ENCODE results near the gene LRRTM4. TPM values are rescaled to one million over a fixed set of nuclear protein-coding genes. Genes with fewer than 3 reads are reported as not detected.
"Not testable (repeated sequence)": the region's sequence is repeated elsewhere in the genome, so short reads cannot be mapped to it uniquely, and the experiment has no call there.

The LRRTM4 gene
- polyA plus RNA-seq, 1 donor: 0.58 TPM

GRCh38 chr2:76862901-76863300, 659.3 kb downstream of the LRRTM4 start:
- DNase-seq (ENCODE audit: low read depth): no peak

GRCh38 chr2:76861708-76862107, 660.5 kb downstream of the LRRTM4 start:
- DNase-seq (ENCODE audit: low read depth): no peak

DNA sequence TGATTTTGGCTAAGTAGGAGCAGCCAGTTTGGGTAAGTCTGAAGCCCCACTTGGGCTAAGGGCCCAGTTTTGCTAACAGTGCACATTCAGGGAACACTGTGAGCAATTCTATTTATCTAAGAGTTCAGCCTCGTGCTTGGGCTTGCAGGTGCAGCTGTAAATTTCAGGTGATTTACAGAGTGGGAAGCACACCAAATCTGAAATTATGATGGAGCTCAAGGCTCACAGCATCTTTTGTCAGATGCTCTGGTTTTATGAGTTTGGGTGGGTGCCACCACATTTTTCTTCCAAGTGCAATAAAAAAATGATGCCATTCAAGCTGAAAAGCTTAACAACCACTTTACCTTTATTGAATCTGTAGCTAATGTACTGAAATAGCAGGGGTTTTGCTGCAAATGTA, 671.2 kb downstream of the LRRTM4 start:
- DNase-seq (ENCODE audit: low read depth): no peak

DNA sequence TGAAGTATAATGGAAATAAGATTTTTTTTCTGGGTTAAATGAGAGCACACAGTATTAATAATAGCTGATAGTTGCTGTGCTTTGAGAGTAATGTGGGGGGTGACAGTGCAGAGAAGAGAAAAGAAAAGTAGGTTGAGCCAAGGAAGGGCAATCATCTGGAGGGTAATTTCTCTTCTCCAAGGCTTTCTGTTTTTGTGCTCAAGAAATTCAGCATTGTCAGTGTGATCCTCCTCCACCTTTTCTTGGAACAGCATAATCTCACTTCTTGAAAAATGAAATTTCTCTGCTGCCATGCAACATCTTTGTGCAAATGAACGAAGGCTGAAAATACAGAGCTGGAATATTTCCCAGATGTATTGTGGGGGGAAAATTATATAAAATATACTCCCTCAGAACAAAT, 673.1 kb downstream of the LRRTM4 start:
- DNase-seq (ENCODE audit: low read depth): no peak

GRCh38 chr2:76839826-76840225, 682.4 kb downstream of the LRRTM4 start:
- no peak for DNase-seq (ENCODE audit: low read depth)

GRCh38 chr2:76829374-76830234, 692.6 kb downstream of the LRRTM4 start:
- no peak for DNase-seq (ENCODE audit: low read depth)

- no peak for DNase-seq (ENCODE audit: low read depth)
These were observed 695.5 kb downstream of the LRRTM4 start for GRCh38 chr2:76826691-76827090.

GRCh38 chr2:76825140-76825970, 696.8 kb downstream of the LRRTM4 start:
- no peak for DNase-seq (ENCODE audit: low read depth)

- no peak for DNase-seq (ENCODE audit: low read depth)
These were observed 700.4 kb downstream of the LRRTM4 start for GRCh38 chr2:76821731-76822130.

GRCh38 chr2:76813084-76813483, 709.1 kb downstream of the LRRTM4 start:
- no peak for DNase-seq (ENCODE audit: low read depth)

GRCh38 chr2:76812156-76812555, 710.0 kb downstream of the LRRTM4 start:
- no peak for DNase-seq (ENCODE audit: low read depth)

GRCh38 chr2:76809136-76809535, 713.0 kb downstream of the LRRTM4 start:
- DNase-seq (ENCODE audit: low read depth): no peak

DNA sequence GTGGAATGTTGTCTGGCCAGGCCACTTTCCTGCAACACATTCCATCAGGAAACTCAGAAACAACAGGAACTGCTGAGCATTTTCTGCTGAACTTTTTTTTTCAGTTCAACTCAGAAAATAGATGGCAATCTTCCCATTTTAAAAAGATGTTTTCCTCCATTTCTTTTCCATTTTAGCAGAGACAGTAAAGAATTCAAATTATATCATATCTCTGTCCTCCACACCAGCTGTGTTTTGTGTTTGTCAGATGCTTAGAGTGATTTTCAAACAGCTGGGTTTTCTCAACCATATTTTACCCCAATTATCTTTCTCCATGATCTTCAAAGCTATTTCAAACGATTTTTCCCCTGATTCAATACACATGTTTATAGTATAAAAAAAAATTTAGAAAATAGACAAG, 713.4 kb downstream of the LRRTM4 start:
- DNase-seq (ENCODE audit: low read depth): no peak

GRCh38 chr2:76793647-76794334, 728.4 kb downstream of the LRRTM4 start:
- DNase-seq (ENCODE audit: low read depth): no peak

DNA sequence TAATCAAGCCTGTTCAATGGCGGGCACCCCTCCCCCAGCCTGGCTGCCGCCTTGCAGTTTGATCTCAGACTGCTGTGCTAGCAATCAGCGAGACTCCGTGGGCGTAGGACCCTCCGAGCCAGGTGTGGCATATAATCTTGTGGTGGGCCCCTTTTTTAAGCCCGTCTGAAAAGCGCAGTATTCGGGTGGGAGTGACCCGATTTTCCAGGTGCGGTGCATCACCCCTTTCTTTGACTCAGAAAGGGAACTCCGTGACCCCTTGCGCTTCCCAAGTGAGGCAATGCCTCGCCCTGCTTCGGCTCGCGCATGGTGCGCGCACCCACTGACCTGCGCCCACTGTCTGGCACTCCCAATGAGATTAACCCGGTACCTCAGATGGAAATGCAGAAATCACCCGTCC, 740.9 kb downstream of the LRRTM4 start:
- not testable (repeated sequence) for DNase-seq (ENCODE audit: low read depth)

GRCh38 chr2:76763276-76763675, 758.9 kb downstream of the LRRTM4 start:
- DNase-seq (ENCODE audit: low read depth): no peak

GRCh38 chr2:76760367-76760704, 761.8 kb downstream of the LRRTM4 start:
- DNase-seq (ENCODE audit: low read depth): no peak

DNA sequence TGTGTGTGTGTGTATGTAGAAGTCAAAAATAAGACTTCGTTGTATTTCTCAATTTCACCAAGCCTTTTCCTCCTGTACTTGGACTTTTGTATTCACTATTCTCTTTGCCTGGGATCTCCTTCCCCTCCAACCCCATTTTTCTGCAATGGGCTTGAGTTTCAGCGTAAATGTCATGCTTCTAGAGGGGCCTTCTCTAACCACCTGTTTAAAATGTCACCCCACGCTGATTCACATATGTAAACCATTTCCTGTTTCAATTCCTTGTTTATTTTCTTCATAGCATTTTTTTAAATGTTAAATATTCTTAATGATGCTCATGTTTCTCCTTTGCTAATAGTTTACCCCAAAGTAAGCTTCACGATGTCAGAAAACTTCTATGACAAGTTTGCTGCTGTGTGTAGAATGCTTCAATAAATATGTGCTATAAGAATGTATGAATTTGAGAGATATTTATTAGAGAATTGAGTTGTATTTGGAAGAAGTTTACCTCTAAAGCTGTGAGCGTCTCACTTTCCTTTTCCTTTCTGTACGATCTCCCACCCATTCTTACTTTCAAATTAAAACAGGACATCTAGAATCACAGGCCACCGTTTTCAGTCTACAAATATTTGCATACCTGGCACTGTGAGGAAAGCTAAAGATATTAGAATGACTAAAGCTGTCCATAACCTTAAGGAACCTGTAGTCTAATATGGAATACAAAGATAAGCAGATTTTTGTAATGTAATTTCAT, 762.4 kb downstream of the LRRTM4 start:
- no peak for DNase-seq (ENCODE audit: low read depth)

- DNase-seq (ENCODE audit: low read depth): no peak
These were observed 769.7 kb downstream of the LRRTM4 start for GRCh38 chr2:76752506-76752905.

- no peak for DNase-seq (ENCODE audit: low read depth)
These were observed 772.3 kb downstream of the LRRTM4 start for GRCh38 chr2:76749858-76750257.

DNA sequence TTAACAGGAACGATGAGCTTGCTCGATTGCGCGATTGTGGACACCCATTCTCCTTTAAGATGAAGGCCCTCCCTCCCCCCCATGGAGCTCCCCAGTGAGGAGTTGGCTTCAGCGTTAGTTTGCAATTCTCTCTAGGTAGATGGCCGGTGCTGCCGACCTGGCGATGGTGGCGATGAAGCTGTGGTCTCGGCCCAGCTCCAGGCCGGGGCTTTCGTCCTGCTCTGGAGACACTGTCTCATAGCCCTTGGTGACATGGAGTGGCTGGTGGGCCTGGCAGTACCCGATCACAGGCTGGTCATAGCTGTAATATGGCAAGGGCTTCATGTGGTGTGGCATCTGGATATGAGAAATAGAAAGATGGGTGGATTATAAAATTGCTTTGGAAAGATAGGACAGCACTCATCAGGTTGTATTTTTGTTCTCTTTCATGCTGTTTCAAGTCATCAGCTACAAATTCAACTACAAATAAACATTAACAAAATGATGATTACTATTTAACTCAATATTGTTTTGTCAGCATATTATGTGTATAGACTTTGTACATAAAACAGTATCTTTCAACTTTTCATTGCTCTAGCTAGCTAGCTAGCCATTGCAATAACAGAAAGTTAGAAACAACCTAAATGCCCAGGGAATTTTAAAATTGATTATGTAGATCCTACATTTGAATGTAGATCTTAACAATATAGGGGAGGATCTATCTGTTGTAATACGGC, 773.4 kb downstream of the LRRTM4 start:
- no peak for DNase-seq (ENCODE audit: low read depth)
